Testis (tissue), 2 donors: Measurements from ENCODE around the gene ZYX.

ENCODE experiments used
- POLR2A ChIP-seq: fragments of 450-650 bp; IDR thresholded peaks from one replicate; pipeline ENCODE4 v1.6.1; 2017; ENCODE audit warnings: antibody characterized with exemption, mild to moderate bottlenecking, moderate library complexity
- TF ChIP-seq, protein P1 (sequence below), 3 experiments: fragments of 450-650 bp in 2 of 3; fragments of 200-600 bp in 1 of 3; sonication (generic) in 1 of 3; IDR thresholded peaks; one replicate each; pipeline ENCODE4 v1.5.1; 2016 to 2019; ENCODE audit warnings: antibody characterized with exemption in 3 of 3, mild to moderate bottlenecking in 2 of 3, moderate library complexity in 1 of 3

DNA sequence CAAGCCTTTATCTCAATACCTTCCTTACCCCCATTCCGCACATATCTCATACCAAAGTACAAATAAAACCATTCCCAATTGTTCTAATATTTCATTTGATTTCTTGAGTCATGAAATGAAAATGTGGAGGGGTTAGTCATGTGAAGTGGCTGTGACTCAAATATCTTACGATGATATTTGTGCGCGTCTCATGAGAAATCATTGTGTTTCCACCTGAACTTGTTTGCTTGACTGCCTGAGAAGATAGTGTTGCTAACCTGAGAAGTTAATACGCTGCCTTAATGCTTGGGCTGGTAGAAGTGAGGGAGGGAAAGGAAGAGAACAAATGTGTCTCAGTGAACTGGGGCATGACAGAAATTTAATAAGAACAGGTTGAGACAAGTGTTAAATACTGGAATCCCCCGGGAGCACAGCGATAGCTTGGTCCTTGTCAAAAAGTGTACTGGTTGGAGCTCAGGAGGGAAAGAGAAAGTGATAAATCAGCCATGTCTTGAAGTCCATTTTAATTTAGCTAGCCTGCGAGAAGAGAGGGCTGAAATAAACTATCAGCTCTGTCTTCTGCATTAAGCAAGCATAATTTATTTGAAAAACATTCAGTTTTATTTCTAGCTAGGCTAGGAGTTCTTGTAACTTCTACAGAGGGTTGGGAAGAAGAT is 34.7 kb downstream of the ZYX start:
- TF ChIP-seq, protein P1, sequence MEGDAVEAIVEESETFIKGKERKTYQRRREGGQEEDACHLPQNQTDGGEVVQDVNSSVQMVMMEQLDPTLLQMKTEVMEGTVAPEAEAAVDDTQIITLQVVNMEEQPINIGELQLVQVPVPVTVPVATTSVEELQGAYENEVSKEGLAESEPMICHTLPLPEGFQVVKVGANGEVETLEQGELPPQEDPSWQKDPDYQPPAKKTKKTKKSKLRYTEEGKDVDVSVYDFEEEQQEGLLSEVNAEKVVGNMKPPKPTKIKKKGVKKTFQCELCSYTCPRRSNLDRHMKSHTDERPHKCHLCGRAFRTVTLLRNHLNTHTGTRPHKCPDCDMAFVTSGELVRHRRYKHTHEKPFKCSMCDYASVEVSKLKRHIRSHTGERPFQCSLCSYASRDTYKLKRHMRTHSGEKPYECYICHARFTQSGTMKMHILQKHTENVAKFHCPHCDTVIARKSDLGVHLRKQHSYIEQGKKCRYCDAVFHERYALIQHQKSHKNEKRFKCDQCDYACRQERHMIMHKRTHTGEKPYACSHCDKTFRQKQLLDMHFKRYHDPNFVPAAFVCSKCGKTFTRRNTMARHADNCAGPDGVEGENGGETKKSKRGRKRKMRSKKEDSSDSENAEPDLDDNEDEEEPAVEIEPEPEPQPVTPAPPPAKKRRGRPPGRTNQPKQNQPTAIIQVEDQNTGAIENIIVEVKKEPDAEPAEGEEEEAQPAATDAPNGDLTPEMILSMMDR (IDR thresholded peaks at IDR 0.05), result no peak
- no peak for TF ChIP-seq POLR2A
